Measurements from ENCODE around the gene MYADML2.

Gene MYADML2

GRCh38 chr17:81992306-81993102, 45.5 kb upstream of the MYADML2 start:
- DNase-seq (ENCODE audit: extremely low read depth, low read depth), result no peak
- TF ChIP-seq, protein P1, sequence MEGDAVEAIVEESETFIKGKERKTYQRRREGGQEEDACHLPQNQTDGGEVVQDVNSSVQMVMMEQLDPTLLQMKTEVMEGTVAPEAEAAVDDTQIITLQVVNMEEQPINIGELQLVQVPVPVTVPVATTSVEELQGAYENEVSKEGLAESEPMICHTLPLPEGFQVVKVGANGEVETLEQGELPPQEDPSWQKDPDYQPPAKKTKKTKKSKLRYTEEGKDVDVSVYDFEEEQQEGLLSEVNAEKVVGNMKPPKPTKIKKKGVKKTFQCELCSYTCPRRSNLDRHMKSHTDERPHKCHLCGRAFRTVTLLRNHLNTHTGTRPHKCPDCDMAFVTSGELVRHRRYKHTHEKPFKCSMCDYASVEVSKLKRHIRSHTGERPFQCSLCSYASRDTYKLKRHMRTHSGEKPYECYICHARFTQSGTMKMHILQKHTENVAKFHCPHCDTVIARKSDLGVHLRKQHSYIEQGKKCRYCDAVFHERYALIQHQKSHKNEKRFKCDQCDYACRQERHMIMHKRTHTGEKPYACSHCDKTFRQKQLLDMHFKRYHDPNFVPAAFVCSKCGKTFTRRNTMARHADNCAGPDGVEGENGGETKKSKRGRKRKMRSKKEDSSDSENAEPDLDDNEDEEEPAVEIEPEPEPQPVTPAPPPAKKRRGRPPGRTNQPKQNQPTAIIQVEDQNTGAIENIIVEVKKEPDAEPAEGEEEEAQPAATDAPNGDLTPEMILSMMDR (IDR thresholded peaks at IDR 0.05; ENCODE audit: low read depth, low read length), result no peak

GRCh38 chr17:81991684-81992305, 44.8 kb upstream of the MYADML2 start:
- DNase-seq (ENCODE audit: extremely low read depth, low read depth), result no peak
- TF ChIP-seq, protein P1 (IDR thresholded peaks at IDR 0.05; ENCODE audit: low read depth, low read length), result no peak

GRCh38 chr17:81990836-81991683, 44.0 kb upstream of the MYADML2 start:
- DNase-seq (ENCODE audit: extremely low read depth, low read depth), result no peak
- TF ChIP-seq, protein P1 (IDR thresholded peaks at IDR 0.05; ENCODE audit: low read depth, low read length), result no peak

DNA sequence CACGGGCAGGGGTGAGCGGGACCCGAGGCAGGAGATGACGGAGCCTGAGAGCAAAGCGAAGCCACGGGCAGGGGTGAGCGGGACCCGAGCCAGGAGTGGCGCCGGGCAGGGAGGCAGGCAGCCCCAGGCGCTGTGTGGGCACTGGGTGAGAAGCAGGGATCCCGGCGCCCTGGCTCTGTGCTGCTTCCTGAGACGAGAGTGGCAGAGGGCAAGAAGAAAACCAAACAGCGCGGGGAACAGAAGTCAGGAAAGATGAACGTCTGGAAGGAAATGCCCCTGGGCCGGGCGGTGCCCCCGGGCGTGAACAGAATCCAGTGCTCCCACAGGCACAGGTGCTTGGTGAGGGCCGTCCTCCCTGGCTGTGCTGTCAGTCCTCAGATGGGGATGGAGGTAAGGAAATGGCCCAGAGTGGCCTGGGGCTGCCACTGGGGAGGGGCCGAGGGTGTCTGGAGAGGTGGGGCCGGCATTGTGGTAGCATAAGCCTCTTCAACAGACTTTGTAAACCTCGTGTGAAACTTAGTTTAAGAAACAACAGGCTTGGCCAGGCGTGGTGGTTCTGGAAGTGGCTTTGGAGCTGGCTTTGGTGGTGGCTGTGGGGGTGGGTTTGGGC, 40.2 kb upstream of the MYADML2 start:
- no peak for DNase-seq (ENCODE audit: extremely low read depth, low read depth)
- TF ChIP-seq, protein P1 (IDR thresholded peaks at IDR 0.05; ENCODE audit: low read depth, low read length), result no peak

DNA sequence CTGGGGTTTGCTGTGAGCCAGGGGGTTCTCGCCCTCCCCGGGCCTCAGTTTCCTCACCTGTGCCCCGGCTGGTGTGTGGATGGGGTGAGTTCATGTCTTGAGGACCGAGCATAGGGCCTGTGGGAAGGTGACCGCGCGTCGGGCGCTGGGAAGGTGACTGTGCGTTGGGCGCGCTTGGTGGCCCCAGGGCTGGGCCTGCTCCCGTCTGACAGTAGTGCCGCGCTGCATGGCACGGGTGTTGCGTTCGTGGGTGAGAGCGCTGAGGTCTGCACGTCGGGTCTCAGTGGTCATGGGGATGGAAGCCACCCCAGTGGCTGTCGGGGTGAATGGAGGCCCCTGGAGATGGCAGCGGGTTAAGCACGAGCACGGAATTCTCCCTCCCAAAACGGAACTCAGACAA, 39.6 kb upstream of the MYADML2 start:
- TF ChIP-seq, protein P1 (IDR thresholded peaks at IDR 0.05; ENCODE audit: low read depth, low read length), result no peak

GRCh38 chr17:81984773-81985410, 37.9 kb upstream of the MYADML2 start:
- no peak for DNase-seq (ENCODE audit: extremely low read depth, low read depth)
- TF ChIP-seq, protein P1 (IDR thresholded peaks at IDR 0.05; ENCODE audit: low read depth, low read length), result no peak

More for the DNA sequence above, 39.6 kb upstream of the MYADML2 start:
- DNase-seq (ENCODE audit: extremely low read depth, low read depth), result no peak

Measured in AG09319 (cell line).